GM18519 (cell line): ENCODE results near the gene HCAR3.
"Not testable (repeated sequence)": the region's sequence is repeated elsewhere in the genome, so short reads cannot be mapped to it uniquely, and the experiment has no call there.

Experiments used
- ATAC-seq: cut with Tn5 transposase; IDR thresholded peaks from one replicate; pipeline ENCODE4 v1.9.1; 2021; ENCODE audit warnings: mild to moderate bottlenecking, moderate library complexity; ENCODE audit not compliant: unreplicated experiment, low FRiP score

HCAR3 gene

DNA sequence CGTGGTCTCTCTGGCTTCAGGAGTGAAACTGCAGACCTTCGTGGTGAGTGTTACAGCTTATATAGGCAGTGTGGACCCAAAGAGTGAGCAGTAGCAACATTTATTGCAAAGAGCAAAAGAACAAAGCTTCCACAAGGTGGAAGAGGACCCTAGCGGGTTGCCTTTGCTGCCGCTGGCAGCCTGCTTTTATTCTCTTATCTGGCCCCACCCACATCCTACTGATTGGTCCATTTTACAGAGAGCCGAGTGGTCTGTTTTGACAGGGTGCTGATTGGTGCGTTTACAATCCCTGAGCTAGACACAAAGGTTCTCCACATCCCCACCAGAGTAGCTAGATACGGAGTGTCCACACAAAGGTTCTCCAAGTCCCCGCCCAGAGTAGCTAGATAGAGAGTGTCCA is 40.6 kb downstream of the HCAR3 start:
- ATAC-seq = not testable (repeated sequence)

DNA sequence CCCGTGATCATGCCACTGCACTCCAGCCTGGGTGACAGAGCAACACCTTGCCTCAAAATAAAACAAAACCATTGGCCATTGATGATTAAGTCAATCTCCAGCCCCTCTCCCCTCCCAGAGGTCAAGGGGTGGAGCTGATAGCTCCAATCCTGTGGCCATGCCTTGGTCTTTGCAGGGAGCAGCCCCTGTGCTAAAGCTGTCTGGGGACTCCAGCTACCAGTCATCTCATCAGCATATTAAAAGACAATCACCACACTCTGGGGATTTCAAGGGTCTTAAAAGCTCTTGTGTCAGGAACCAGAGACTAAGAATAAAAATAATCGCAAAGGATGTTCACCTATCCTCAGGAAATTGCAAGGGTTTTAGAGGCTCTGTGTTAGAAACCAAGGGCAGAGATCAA is 44.1 kb downstream of the HCAR3 start:
- no peak for ATAC-seq

- no peak for ATAC-seq
Measured at GRCh38 chr12:122669397-122670070, 47.1 kb downstream of the HCAR3 start.

DNA sequence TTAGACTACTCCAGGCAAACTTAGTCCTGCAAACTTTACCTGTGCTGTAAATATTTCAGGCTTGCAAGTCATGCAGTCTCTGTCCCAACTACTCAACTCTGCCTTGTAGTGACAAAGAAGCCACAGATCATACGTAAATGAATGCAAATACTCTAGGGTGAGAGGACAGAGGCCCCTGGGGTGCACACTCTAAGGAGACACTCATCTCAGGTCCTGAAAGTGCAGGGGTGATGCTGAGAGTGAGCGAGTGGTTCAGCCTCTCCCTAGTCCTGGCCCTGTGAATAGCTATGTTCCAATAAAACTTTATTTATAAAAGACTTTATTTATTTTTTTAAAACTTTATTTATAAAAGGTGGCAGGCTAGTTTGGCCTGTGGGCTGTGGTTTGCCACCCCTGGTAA is 48.3 kb downstream of the HCAR3 start:
- no peak for ATAC-seq

DNA sequence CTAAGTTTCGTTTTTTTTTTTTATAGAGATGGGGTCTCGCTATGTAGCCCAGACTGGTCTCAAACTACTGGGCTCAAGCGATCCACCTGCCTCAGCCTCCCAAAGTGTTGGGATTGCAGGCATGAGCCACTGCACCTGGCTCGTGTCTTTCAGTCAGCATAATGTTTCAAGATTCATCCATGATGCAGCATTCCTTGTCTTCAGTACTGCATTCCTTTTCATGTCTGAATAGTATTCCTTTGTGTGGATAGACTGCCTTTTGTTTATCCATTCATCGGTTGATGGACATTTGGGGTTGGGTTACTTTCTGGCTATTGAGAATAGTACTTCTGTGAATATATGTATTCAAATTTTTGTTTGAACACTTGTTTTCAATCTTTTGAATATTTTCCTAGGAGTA is 50.9 kb downstream of the HCAR3 start:
- ATAC-seq = no peak

GRCh38 chr12:122665349-122665748 is 51.3 kb downstream of the HCAR3 start:
- ATAC-seq = no peak
